Measurements from ENCODE around the gene SHTN1.

GRCh38 chr10:116870949-116871348, 134.0 kb downstream of the SHTN1 start:
- TF ChIP-seq, protein P1, sequence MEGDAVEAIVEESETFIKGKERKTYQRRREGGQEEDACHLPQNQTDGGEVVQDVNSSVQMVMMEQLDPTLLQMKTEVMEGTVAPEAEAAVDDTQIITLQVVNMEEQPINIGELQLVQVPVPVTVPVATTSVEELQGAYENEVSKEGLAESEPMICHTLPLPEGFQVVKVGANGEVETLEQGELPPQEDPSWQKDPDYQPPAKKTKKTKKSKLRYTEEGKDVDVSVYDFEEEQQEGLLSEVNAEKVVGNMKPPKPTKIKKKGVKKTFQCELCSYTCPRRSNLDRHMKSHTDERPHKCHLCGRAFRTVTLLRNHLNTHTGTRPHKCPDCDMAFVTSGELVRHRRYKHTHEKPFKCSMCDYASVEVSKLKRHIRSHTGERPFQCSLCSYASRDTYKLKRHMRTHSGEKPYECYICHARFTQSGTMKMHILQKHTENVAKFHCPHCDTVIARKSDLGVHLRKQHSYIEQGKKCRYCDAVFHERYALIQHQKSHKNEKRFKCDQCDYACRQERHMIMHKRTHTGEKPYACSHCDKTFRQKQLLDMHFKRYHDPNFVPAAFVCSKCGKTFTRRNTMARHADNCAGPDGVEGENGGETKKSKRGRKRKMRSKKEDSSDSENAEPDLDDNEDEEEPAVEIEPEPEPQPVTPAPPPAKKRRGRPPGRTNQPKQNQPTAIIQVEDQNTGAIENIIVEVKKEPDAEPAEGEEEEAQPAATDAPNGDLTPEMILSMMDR (IDR thresholded peaks at IDR 0.05) = no peak
- TF ChIP-seq POLR2A (IDR thresholded peaks at IDR 0.05) = no peak

Data from right lobe of liver (tissue), 4 donors.